IMR-90 (cell line): ENCODE measurements around the gene DNMT3L. TPM values are rescaled to one million over a fixed set of nuclear protein-coding genes. Genes with fewer than 3 reads are reported as not detected.

ENCODE experiments used
- ATAC-seq: fragments of 200-7000 bp; cut with Tn5 transposase; 2 replicates; pipeline ENCODE4 v1.9.1; 2020; ENCODE audit warnings: low read depth, mild to moderate bottlenecking, moderate library complexity
- BruUV-seq: library from RNA; stranded (reverse); fragments of 400-500 nt; replicated peaks from 2 replicates; lab custom pipeline; 2021; lab: Mats Ljungman, UMichigan
- CTCF ChIA-PET: fragments of 300-600 bp; formaldehyde crosslinking; extraction: SDS; loops from one replicate; lab custom pipeline; 2021; ENCODE audit warnings: antibody characterized with exemption; lab: Yijun Ruan, JAX
- POLR2A ChIA-PET: fragments of 300-600 bp; sonication (Branson Sonifier 250); formaldehyde crosslinking; loops from one replicate; lab custom pipeline; 2022; ENCODE audit warnings: antibody characterized with exemption; ENCODE audit not compliant: unreplicated experiment; lab: Charles Lee
- DNase-seq: peaks from one replicate; pipeline ENCODE4 v3.0.0; 2013
- H2AFZ ChIP-seq: replicated peaks from 2 replicates; pipeline ENCODE3; 2013; ENCODE audit warnings: low read length, mild to moderate bottlenecking; ENCODE audit not compliant: poor library complexity
- H2AK5ac ChIP-seq: 2 replicates; pipeline ENCODE4 v1.6.1; 2013; ENCODE audit warnings: low read depth, low read length, inconsistent platforms
- H2AK9ac ChIP-seq: replicated peaks from 2 replicates; pipeline ENCODE3; 2013; ENCODE audit warnings: mild to moderate bottlenecking, low read depth, low read length, moderate library complexity; ENCODE audit not compliant: poor library complexity
- H2BK120ac ChIP-seq: 2 replicates; pipeline ENCODE4 v1.6.1; 2013; ENCODE audit warnings: low read depth, low read length, inconsistent platforms
- H2BK15ac ChIP-seq: 3 replicates; pipeline ENCODE4 v1.6.1; 2013; ENCODE audit warnings: low read depth, low read length, inconsistent platforms
- H2BK20ac ChIP-seq: 2 replicates; pipeline ENCODE4 v1.6.1; 2013; ENCODE audit warnings: low read depth, mild to moderate bottlenecking, inconsistent platforms, low read length, moderate library complexity
- H2BK5ac ChIP-seq: 2 replicates; pipeline ENCODE4 v1.6.1; 2013; ENCODE audit warnings: mild to moderate bottlenecking, low read depth, low read length, inconsistent platforms; ENCODE audit not compliant: poor library complexity, severe bottlenecking
- H3K14ac ChIP-seq: replicated peaks from 2 replicates; pipeline ENCODE4 v1.6.1; 2013; ENCODE audit warnings: low read depth, low read length, inconsistent platforms
- H3K18ac ChIP-seq: 2 replicates; pipeline ENCODE4 v1.6.1; 2013; ENCODE audit warnings: low read depth, low read length, control low read depth
- H3K23ac ChIP-seq: 2 replicates; pipeline ENCODE4 v1.6.1; 2013; ENCODE audit warnings: low read depth, low read length, inconsistent platforms
- H3K27ac ChIP-seq: 2 replicates; pipeline ENCODE4 v1.5.1; 2013; ENCODE audit warnings: mild to moderate bottlenecking, control low read depth, low read length; ENCODE audit not compliant: insufficient read depth
- H3K27me3 ChIP-seq: 2 replicates; pipeline ENCODE4 v1.6.1; 2013; ENCODE audit warnings: low read length; ENCODE audit not compliant: control insufficient read depth, insufficient read depth
- H3K36me3 ChIP-seq: 2 replicates; pipeline ENCODE4 v1.6.1; 2013; ENCODE audit warnings: low read length, mixed read lengths; ENCODE audit not compliant: control insufficient read depth, insufficient read depth
- H3K4ac ChIP-seq: 2 replicates; pipeline ENCODE4 v1.6.1; 2013; ENCODE audit warnings: low read depth, low read length, inconsistent platforms
- H3K4me1 ChIP-seq: 2 replicates; pipeline ENCODE4 v1.6.1; 2013; ENCODE audit warnings: low read length, mixed read lengths; ENCODE audit not compliant: control insufficient read depth, insufficient read depth
- H3K4me2 ChIP-seq: 2 replicates; pipeline ENCODE4 v1.6.1; 2013; ENCODE audit warnings: low read depth, mild to moderate bottlenecking, control low read depth, low read length, moderate library complexity
- H3K4me3 ChIP-seq: 2 replicates; pipeline ENCODE4 v1.5.1; 2013; ENCODE audit warnings: low read depth, mild to moderate bottlenecking, control low read depth, low read length, moderate library complexity; ENCODE audit not compliant: insufficient read depth
- H3K56ac ChIP-seq: 2 replicates; pipeline ENCODE4 v1.6.1; 2013; ENCODE audit warnings: low read length, inconsistent platforms; ENCODE audit not compliant: insufficient read depth; ENCODE audit errors: extremely low read depth
- H3K79me1 ChIP-seq, 2 experiments: 2 replicates each; pipeline ENCODE4 v1.6.1; 2013; ENCODE audit warnings: low read length in 2 of 2, inconsistent platforms in 1 of 2, low read depth in 1 of 2
- H3K9ac ChIP-seq: 2 replicates; pipeline ENCODE4 v1.6.1; 2013; ENCODE audit warnings: low read depth, low read length, control low read depth
- H3K9me1 ChIP-seq: 2 replicates; pipeline ENCODE4 v1.6.1; 2013; ENCODE audit warnings: low read length, inconsistent platforms; ENCODE audit not compliant: insufficient read depth
- H3K9me3 ChIP-seq: 2 replicates; pipeline ENCODE4 v1.6.1; 2013; ENCODE audit warnings: low read length; ENCODE audit not compliant: control insufficient read depth, insufficient read depth
- H4K20me1 ChIP-seq: 2 replicates; pipeline ENCODE4 v1.6.1; 2013; ENCODE audit warnings: low read length, inconsistent platforms; ENCODE audit not compliant: insufficient read depth
- H4K5ac ChIP-seq: 2 replicates; pipeline ENCODE4 v1.6.1; 2013; ENCODE audit warnings: mild to moderate bottlenecking, low read depth, low read length, control low read depth
- H4K8ac ChIP-seq, 2 experiments: 2 replicates each; pipeline ENCODE4 v1.6.1; 2013; ENCODE audit warnings: low read depth in 2 of 2, low read length in 2 of 2, control low read depth in 1 of 2, inconsistent platforms in 1 of 2
- H4K91ac ChIP-seq: 2 replicates; pipeline ENCODE4 v1.6.1; 2013; ENCODE audit warnings: low read depth, low read length, inconsistent platforms; ENCODE audit not compliant: insufficient read depth
- BHLHE40 ChIP-seq: fragments of 150-350 bp; IDR thresholded peaks from 2 replicates; pipeline ENCODE4 v1.6.1; 2016; ENCODE audit warnings: mild to moderate bottlenecking, low read depth, low read length
- CEBPB ChIP-seq: IDR thresholded peaks from 2 replicates; pipeline ENCODE4 v1.6.1; 2012; ENCODE audit warnings: low read depth, low read length, improper control_type of control experiment
- CHD1 ChIP-seq: IDR thresholded peaks from 2 replicates; pipeline ENCODE4 v1.6.1; 2012; ENCODE audit warnings: low read depth, low read length, improper control_type of control experiment
- FOS ChIP-seq: fragments of 150-350 bp; IDR thresholded peaks from 2 replicates; pipeline ENCODE4 v1.6.1; 2016; ENCODE audit warnings: low read depth, low read length
- MAFK ChIP-seq: IDR thresholded peaks from 2 replicates; pipeline ENCODE4 v1.6.1; 2012; ENCODE audit warnings: low read depth, low read length, improper control_type of control experiment
- MAZ ChIP-seq: IDR thresholded peaks from 2 replicates; pipeline ENCODE4 v1.6.1; 2012; ENCODE audit warnings: low read depth, mild to moderate bottlenecking, low read length, improper control_type of control experiment, moderate library complexity, borderline replicate concordance
- MXI1 ChIP-seq: IDR thresholded peaks from 2 replicates; pipeline ENCODE4 v1.6.1; 2012; ENCODE audit warnings: low read depth, mild to moderate bottlenecking, low read length, moderate library complexity, borderline replicate concordance
- NFE2L2 ChIP-seq: fragments of 150-350 bp; IDR thresholded peaks from 2 replicates; pipeline ENCODE4 v1.6.1; 2016; ENCODE audit warnings: low read depth, mild to moderate bottlenecking, low read length
- POLR2A ChIP-seq: IDR thresholded peaks from 2 replicates; pipeline ENCODE4 v1.6.1; 2012; ENCODE audit warnings: mild to moderate bottlenecking, low read depth, low read length
- RAD21 ChIP-seq: IDR thresholded peaks from 2 replicates; pipeline ENCODE4 v1.6.1; 2012; ENCODE audit warnings: low read length, improper control_type of control experiment
- RCOR1 ChIP-seq: IDR thresholded peaks from 2 replicates; pipeline ENCODE4 v1.6.1; 2012; ENCODE audit warnings: mild to moderate bottlenecking, low read length, improper control_type of control experiment; ENCODE audit not compliant: insufficient replicate concordance
- RFX5 ChIP-seq: IDR thresholded peaks from 2 replicates; pipeline ENCODE4 v1.8.0; 2012; ENCODE audit warnings: low read depth, mild to moderate bottlenecking, low read length, moderate library complexity
- SMC3 ChIP-seq: fragments of 150-350 bp; IDR thresholded peaks from 2 replicates; pipeline ENCODE4 v1.6.1; 2016; ENCODE audit warnings: low read depth, mild to moderate bottlenecking, antibody characterized with exemption, low read length, moderate library complexity
- USF2 ChIP-seq: fragments of 150-350 bp; IDR thresholded peaks from 2 replicates; pipeline ENCODE4 v1.6.1; 2017; ENCODE audit warnings: mild to moderate bottlenecking, antibody characterized with exemption, low read length, low read depth
- WGBS, 2 experiments: methylation state at CpG; one replicate each; pipeline versions ENCODE4 v1.1.5 to v1.1.7; 2013; ENCODE audit warnings: missing lambda C conversion rate in 2 of 2; ENCODE audit not compliant: insufficient read length in 1 of 2; ENCODE audit errors: extremely low coverage in 2 of 2; 5-methylcytosine and 5-hydroxymethylcytosine counted together
- dilution Hi-C: fragments of 300-500 bp; cut with HindIII; formaldehyde crosslinking; loops from one replicate; pipeline ENCODE4 v1.14.3; 2018; ENCODE audit warnings: low sequenced_read_pairs; ENCODE audit not compliant: unreplicated experiment
- in situ Hi-C: fragments of 300-500 bp; cut with MboI; formaldehyde crosslinking; loops from 3 replicates; pipeline ENCODE4 v1.14.3; 2019; ENCODE audit warnings: low sequenced_read_pairs, inconsistent platforms, mixed read lengths
- intact Hi-C: fragments of 100-400 bp; cut with micrococcal nuclease; formaldehyde crosslinking; loops from 2 replicates; pipeline ENCODE4 v1.10.0; 2022
- polyA plus RNA-seq, 3 experiments: library from polyadenylated mRNA; depleted of rRNA; stranded (reverse); fragments of >200 nt; gene quantifications; 2 replicates each; pipeline ENCODE4 v1.2.3, GENCODE V29; 2012; ENCODE audit warnings: low replicate concordance in 1 of 3
- total RNA-seq: library from RNA; depleted of rRNA; stranded (reverse); fragments of >200 nt; gene quantifications from 2 replicates; pipeline ENCODE4 v1.2.3, GENCODE V29; 2012
- TF ChIP-seq, protein P1 (sequence below): conservative IDR thresholded peaks from 2 replicates; pipeline ENCODE4 v1.5.1; 2012; ENCODE audit warnings: mild to moderate bottlenecking, low read depth, low read length, improper control_type of control experiment

DNMT3L gene
- total and polyA plus RNA-seq, 2 of the 4 experiments (the other 2 are of a cell fraction), result not detected

DNA sequence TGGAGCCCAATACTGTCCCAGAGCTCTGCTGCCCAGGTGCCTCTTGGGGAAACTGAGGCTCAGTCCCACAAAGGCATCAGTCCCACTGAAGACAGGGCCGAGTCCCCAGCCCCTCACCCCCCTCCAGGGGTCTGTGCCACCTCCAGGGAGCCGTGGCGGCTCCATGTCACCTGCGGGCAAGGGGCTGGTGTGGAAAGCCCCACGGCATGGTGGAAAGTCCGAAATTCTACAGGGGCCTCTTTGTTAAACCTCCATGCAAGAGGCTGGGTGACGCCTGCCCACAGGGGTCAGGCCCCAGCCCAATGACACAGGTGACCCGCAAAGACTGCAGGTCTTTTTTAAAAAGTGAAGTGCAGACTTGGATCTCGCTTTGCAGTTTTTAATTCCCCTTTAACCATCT, 20.7 kb upstream of the DNMT3L start:
- no peak overlapping the region for H2BK20ac ChIP-seq
- H3K14ac ChIP-seq, result no peak overlapping the region
- intact Hi-C loops (no loop called here), dilution Hi-C loops (no loop called here), in situ Hi-C loops (no loop called here)
- H2AFZ ChIP-seq, result no peak overlapping the region
- peaks cover 4% of the 10 kb centered on the region; the same call in 1 of the 2 replicates for H3K4me1 ChIP-seq
- H3K79me1 ChIP-seq, result no peaks in the 10 kb centered on the region
- H4K5ac ChIP-seq, result no peak overlapping the region
- H3K23ac ChIP-seq, result no peak overlapping the region
- H3K56ac ChIP-seq, result no peak overlapping the region
- no peaks in the 10 kb centered on the region for H3K9me3 ChIP-seq
- BruUV-seq, result no TSS peak
- no peak overlapping the region for H2BK5ac ChIP-seq
- H2AK9ac ChIP-seq, result no peak overlapping the region
- ChIA-PET POLR2A (no interaction called here), CTCF (no interaction called here)
- no peak overlapping the region for H3K4me3 ChIP-seq
- no peak overlapping the region for H3K9ac ChIP-seq
- no peak overlapping the region for H2BK120ac ChIP-seq
- no peak overlapping the region for H2AK5ac ChIP-seq
- ATAC-seq, result no peak
- no peak for DNase-seq
- H3K18ac ChIP-seq, result no peak overlapping the region
- no peak overlapping the region for H3K27ac ChIP-seq
- no peaks in the 10 kb centered on the region for H3K9me1 ChIP-seq
- no peak overlapping the region for H2BK15ac ChIP-seq
- no peak overlapping the region for H4K91ac ChIP-seq
- TF ChIP-seq NFE2L2 (no peak), MXI1 (no peak), FOS (no peak), USF2 (no peak), CHD1 (no peak), SMC3 (no peak), RCOR1 (no peak), CEBPB (no peak), POLR2A (no peak), BHLHE40 (no peak), MAFK (no peak), MAZ (no peak), RAD21 (no peak), RFX5 (no peak)
- TF ChIP-seq, protein P1, sequence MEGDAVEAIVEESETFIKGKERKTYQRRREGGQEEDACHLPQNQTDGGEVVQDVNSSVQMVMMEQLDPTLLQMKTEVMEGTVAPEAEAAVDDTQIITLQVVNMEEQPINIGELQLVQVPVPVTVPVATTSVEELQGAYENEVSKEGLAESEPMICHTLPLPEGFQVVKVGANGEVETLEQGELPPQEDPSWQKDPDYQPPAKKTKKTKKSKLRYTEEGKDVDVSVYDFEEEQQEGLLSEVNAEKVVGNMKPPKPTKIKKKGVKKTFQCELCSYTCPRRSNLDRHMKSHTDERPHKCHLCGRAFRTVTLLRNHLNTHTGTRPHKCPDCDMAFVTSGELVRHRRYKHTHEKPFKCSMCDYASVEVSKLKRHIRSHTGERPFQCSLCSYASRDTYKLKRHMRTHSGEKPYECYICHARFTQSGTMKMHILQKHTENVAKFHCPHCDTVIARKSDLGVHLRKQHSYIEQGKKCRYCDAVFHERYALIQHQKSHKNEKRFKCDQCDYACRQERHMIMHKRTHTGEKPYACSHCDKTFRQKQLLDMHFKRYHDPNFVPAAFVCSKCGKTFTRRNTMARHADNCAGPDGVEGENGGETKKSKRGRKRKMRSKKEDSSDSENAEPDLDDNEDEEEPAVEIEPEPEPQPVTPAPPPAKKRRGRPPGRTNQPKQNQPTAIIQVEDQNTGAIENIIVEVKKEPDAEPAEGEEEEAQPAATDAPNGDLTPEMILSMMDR, result no peak
- H4K8ac ChIP-seq, result no peak overlapping the region
- H3K4ac ChIP-seq, result no peak overlapping the region
- no peaks in the 10 kb centered on the region for H4K20me1 ChIP-seq
- H3K36me3 ChIP-seq, result no peaks in the 10 kb centered on the region
- whole genome bisulfite sequencing, 2 experiments, result 80% methylated on average over 1 of the region's 9 CpGs; no CpG with 5 or more reads in 1 of the 2 experiments
- peaks cover 25% of the 10 kb centered on the region for H3K27me3 ChIP-seq
- H3K4me2 ChIP-seq, result no peak overlapping the region
